SW480 (cell line): ENCODE data around the gene KRT84.
"Not testable (repeated sequence)": the region's sequence is repeated elsewhere in the genome, so short reads cannot be mapped to it uniquely, and the experiment has no call there.

Experiments used
- DNase-seq: peaks from one replicate; pipeline ENCODE4 v3.0.0-alpha.2; 2016; ENCODE audit warnings: low spot score

KRT84 gene

GRCh38 chr12:52410589-52411248 is 25.3 kb upstream of the KRT84 start:
- not testable (repeated sequence) for DNase-seq

- no peak for DNase-seq
Measured at GRCh38 chr12:52407918-52408317, 22.5 kb upstream of the KRT84 start.

- no peak for DNase-seq
Measured at GRCh38 chr12:52405922-52406385, 20.5 kb upstream of the KRT84 start, which contains the start of gene KRT82. TSS of gene KRT82 (minus strand) at chr12:52406335. CDS start at chr12:52406277, 58 bp downstream.

- no peak for DNase-seq
Measured at GRCh38 chr12:52404951-52405350, 19.5 kb upstream of the KRT84 start.

GRCh38 chr12:52403561-52403960 is 18.1 kb upstream of the KRT84 start:
- no peak for DNase-seq

GRCh38 chr12:52402873-52403540 is 17.6 kb upstream of the KRT84 start:
- no peak for DNase-seq

- no peak for DNase-seq
Measured at GRCh38 chr12:52402377-52402776, 16.9 kb upstream of the KRT84 start.

- no peak for DNase-seq
Measured at GRCh38 chr12:52401926-52402325, 16.5 kb upstream of the KRT84 start.

GRCh38 chr12:52401526-52401925 is 16.1 kb upstream of the KRT84 start:
- no peak for DNase-seq

GRCh38 chr12:52400906-52401305 is 15.5 kb upstream of the KRT84 start:
- DNase-seq: no peak

- no peak for DNase-seq
Measured at GRCh38 chr12:52399756-52400155, 14.3 kb upstream of the KRT84 start.

- no peak for DNase-seq
Measured at GRCh38 chr12:52398176-52398575, 12.7 kb upstream of the KRT84 start.

GRCh38 chr12:52396656-52397055 is 11.2 kb upstream of the KRT84 start:
- DNase-seq: no peak

- peak; percentile 81 for DNase-seq
Measured at GRCh38 chr12:52395761-52396434, 10.4 kb upstream of the KRT84 start.

GRCh38 chr12:52394836-52395405 is 9.5 kb upstream of the KRT84 start:
- DNase-seq: no peak

- no peak for DNase-seq
Measured at GRCh38 chr12:52392465-52393007, 7.1 kb upstream of the KRT84 start.

- DNase-seq: peak; percentile 17
Measured at GRCh38 chr12:52391618-52392002, 6.2 kb upstream of the KRT84 start.

- peak; percentile 30 for DNase-seq
Measured at GRCh38 chr12:52390739-52391617, 5.5 kb upstream of the KRT84 start.

GRCh38 chr12:52389313-52390207 is 4.1 kb upstream of the KRT84 start:
- DNase-seq: no peak

GRCh38 chr12:52387859-52388258 is 2.4 kb upstream of the KRT84 start:
- DNase-seq: no peak
